Activated CD8-positive, alpha-beta memory T cell treated with anti-CD3 and anti-CD28 coated beads, Interleukin-2, amount 50 U/mL, for 24 hours (primary cell): Measurements from ENCODE around the gene CATSPERB.
"Not testable (repeated sequence)": the region's sequence is repeated elsewhere in the genome, so short reads cannot be mapped to it uniquely, and the experiment has no call there.

Experiments used
- DNase-seq: peaks from one replicate; pipeline ENCODE4 v3.0.0-alpha.2; 2020; ENCODE audit errors: extremely low read depth

CATSPERB gene

GRCh38 chr14:91731986-91732385 lies at the start of gene CATSPERB:
Gene CATSPERB, minus strand, starts transcription at chr14:91732086. Its CDS starts 2,607 bp downstream, at chr14:91729479.
- no peak for DNase-seq

- DNase-seq = no peak
Measured at GRCh38 chr14:91780452-91780851, 48.6 kb upstream of the CATSPERB start.

- no peak for DNase-seq
Measured at GRCh38 chr14:91778217-91778616, 46.3 kb upstream of the CATSPERB start.

GRCh38 chr14:91774140-91775096 lies 42.5 kb upstream of the CATSPERB start:
- DNase-seq = no peak

GRCh38 chr14:91770185-91770584 lies 38.3 kb upstream of the CATSPERB start:
- no peak for DNase-seq

- DNase-seq = no peak
Measured at GRCh38 chr14:91755570-91756295, 23.8 kb upstream of the CATSPERB start.

- no peak for DNase-seq
Measured at GRCh38 chr14:91754819-91755218, 22.9 kb upstream of the CATSPERB start.

GRCh38 chr14:91754185-91754584 lies 22.3 kb upstream of the CATSPERB start:
- no peak for DNase-seq

- no peak for DNase-seq
Measured at GRCh38 chr14:91753501-91754128, 21.7 kb upstream of the CATSPERB start.

GRCh38 chr14:91752961-91753360 lies 21.1 kb upstream of the CATSPERB start:
- no peak for DNase-seq

- DNase-seq = no peak
Measured at GRCh38 chr14:91751719-91752118, 19.8 kb upstream of the CATSPERB start.

GRCh38 chr14:91750634-91751198 lies 18.8 kb upstream of the CATSPERB start:
- no peak for DNase-seq

- DNase-seq = no peak
Measured at GRCh38 chr14:91749868-91750267, 18.0 kb upstream of the CATSPERB start.

- no peak for DNase-seq
Measured at GRCh38 chr14:91748049-91748448, 16.2 kb upstream of the CATSPERB start.

- DNase-seq = no peak
Measured at GRCh38 chr14:91745344-91745743, 13.5 kb upstream of the CATSPERB start.

- no peak for DNase-seq
Measured at GRCh38 chr14:91744068-91744480, 12.2 kb upstream of the CATSPERB start.

GRCh38 chr14:91743305-91743653 lies 11.4 kb upstream of the CATSPERB start:
- DNase-seq = no peak

GRCh38 chr14:91742621-91743304 lies 10.9 kb upstream of the CATSPERB start:
- no peak for DNase-seq

GRCh38 chr14:91739867-91740266 lies 8.0 kb upstream of the CATSPERB start:
- DNase-seq = not testable (repeated sequence)

- DNase-seq = no peak
Measured at GRCh38 chr14:91737619-91738018, 5.7 kb upstream of the CATSPERB start.

GRCh38 chr14:91732859-91733477 lies 1.1 kb upstream of the CATSPERB start:
- DNase-seq = no peak
